ENCODE data around the gene FABP3. TPM values are rescaled to one million over a fixed set of nuclear protein-coding genes. Genes with fewer than 3 reads are reported as not detected.

Gene FABP3
- total and polyA plus RNA-seq, 2 of the 8 experiments (the other 6 are each of a cell fraction or from before 2014, with no cell fraction given): 34.8 to 43.9 TPM

DNA sequence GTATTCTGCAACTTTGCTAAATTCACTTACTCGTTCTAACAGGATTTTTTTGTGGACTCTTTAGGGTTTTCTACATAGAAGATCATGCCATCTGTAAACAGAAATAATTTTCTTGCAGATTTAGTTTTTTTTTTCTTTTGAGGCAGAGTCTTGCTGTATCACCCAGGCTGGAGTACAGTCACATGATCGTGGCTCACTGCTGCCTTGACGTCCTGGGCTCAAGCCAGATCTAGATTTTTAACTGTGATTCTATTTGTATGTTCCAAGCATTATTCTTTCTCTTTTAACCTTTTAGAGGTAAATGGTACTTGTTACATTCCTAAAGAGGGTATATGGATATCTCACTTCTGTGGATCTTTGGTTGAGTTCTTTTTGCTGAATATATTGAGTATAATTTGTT is 18.6 kb downstream of the FABP3 start (continued):
- TF ChIP-seq BRCA1 (IDR thresholded peaks at IDR 0.05; ENCODE audit: low read depth, low read length): no peak
- TF ChIP-seq TAF1 (IDR thresholded peaks at IDR 0.05; ENCODE audit: low read depth, low read length): no peak
- TF ChIP-seq POLR2A (IDR thresholded peaks at IDR 0.05; ENCODE audit: control extremely low read depth in 1 of 2, low read depth in 2 of 2, low read length in 2 of 2): no peak
- TF ChIP-seq TEAD4 (IDR thresholded peaks at IDR 0.05; ENCODE audit: low read depth, low read length): no peak
- no peak for TF ChIP-seq EGR1 (IDR thresholded peaks at IDR 0.05; ENCODE audit: borderline replicate concordance, low read depth, low read length)

All from H1 (cell line).